Amygdala (tissue), 56 donors: ENCODE results near the gene PKNOX2.
A peak's percentile ranks its signal among the peaks of the same experiment; 100 is the strongest.

Experiments
- DNase-seq, 56 donors: peaks; one replicate each; lab custom pipeline; 2025; lab: John Stamatoyannopoulos, UW

Gene PKNOX2

GRCh38 chr11:125164422-125165110 lies at the start of gene PKNOX2:
TSS of gene PKNOX2 (plus strand) at chr11:125164751. CDS start at chr11:125351306, 186,555 bp downstream.
- DNase-seq: peak in 55 of 56 donors; percentile 25 to 89 (median 75)

- DNase-seq: no peak
These were observed 47.1 kb upstream of the PKNOX2 start for GRCh38 chr11:125117429-125117828.

GRCh38 chr11:125123194-125123946 lies 41.2 kb upstream of the PKNOX2 start:
- DNase-seq: no peak

GRCh38 chr11:125123947-125124617 lies 40.5 kb upstream of the PKNOX2 start:
- DNase-seq: peak in 12 of 56 donors; percentile 6 to 40 (median 18)

- DNase-seq: no peak
These were observed 39.9 kb upstream of the PKNOX2 start for GRCh38 chr11:125124618-125124992.

- DNase-seq: no peak
These were observed 36.1 kb upstream of the PKNOX2 start for GRCh38 chr11:125128450-125128849.

GRCh38 chr11:125129316-125129993 lies 35.1 kb upstream of the PKNOX2 start:
- DNase-seq: no peak

GRCh38 chr11:125132071-125132470 lies 32.5 kb upstream of the PKNOX2 start:
- no peak for DNase-seq

GRCh38 chr11:125132596-125132995 lies 32.0 kb upstream of the PKNOX2 start:
- DNase-seq: no peak

GRCh38 chr11:125136001-125136400 lies 28.6 kb upstream of the PKNOX2 start:
- no peak for DNase-seq

GRCh38 chr11:125138966-125139365 lies 25.6 kb upstream of the PKNOX2 start:
- no peak for DNase-seq

- no peak for DNase-seq
These were observed 24.8 kb upstream of the PKNOX2 start for GRCh38 chr11:125139778-125140177.

GRCh38 chr11:125140233-125140632 lies 24.3 kb upstream of the PKNOX2 start:
- DNase-seq: no peak

GRCh38 chr11:125141178-125141577 lies 23.4 kb upstream of the PKNOX2 start:
- no peak for DNase-seq

GRCh38 chr11:125141686-125142535 lies 22.6 kb upstream of the PKNOX2 start:
- peak in 25 of 56 donors; percentile 5 to 57 (median 22) for DNase-seq

- no peak for DNase-seq
These were observed 18.3 kb upstream of the PKNOX2 start for GRCh38 chr11:125146232-125146631.

- DNase-seq: no peak
These were observed 17.3 kb upstream of the PKNOX2 start for GRCh38 chr11:125147280-125147679.

GRCh38 chr11:125148011-125148410 lies 16.5 kb upstream of the PKNOX2 start:
- no peak for DNase-seq

- DNase-seq: no peak
These were observed 15.8 kb upstream of the PKNOX2 start for GRCh38 chr11:125148743-125149142.

- DNase-seq: no peak
These were observed 10.7 kb upstream of the PKNOX2 start for GRCh38 chr11:125153837-125154236.
